GM12891 (cell line): ENCODE data around the gene INIP.

Experiments used
- POLR2A ChIP-seq: IDR thresholded peaks from 2 replicates; pipeline ENCODE4 v1.6.1; 2011; ENCODE audit warnings: low read depth, low read length, control low read depth
- SPI1 ChIP-seq: IDR thresholded peaks from 2 replicates; pipeline ENCODE4 v1.6.1; 2011; ENCODE audit warnings: low read depth, low read length, control low read depth
- TAF1 ChIP-seq: IDR thresholded peaks from 2 replicates; pipeline ENCODE4 v1.6.1; 2011; ENCODE audit warnings: low read depth, low read length, control low read depth

DNA sequence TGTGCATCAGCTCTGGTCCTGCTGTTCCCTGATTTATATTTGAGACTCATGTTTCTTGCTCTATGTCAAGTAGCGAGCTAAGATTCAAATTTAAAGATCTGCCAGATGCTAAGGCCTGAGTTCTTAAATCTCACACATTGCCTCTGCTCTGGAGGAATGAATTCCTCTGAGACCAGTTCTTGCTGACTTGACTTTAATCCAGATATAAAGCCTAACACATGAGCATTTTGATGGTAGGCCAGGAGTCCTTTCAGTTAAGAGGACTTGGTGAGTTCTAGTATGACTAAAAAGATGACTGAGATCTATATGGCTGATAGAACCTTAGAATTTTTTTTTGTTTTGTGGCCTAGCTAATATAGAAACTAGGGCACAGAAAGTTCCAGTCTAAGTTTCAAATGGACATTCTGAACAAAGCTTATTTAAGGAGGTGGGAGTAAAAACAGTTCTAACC is 1.3 kb upstream of the INIP start:
- TF ChIP-seq POLR2A (no peak), TAF1 (no peak), SPI1 (no peak)
